Esophagus muscularis mucosa (tissue), 3 donors: ENCODE results near the gene ENOX2.

Source experiments
- CTCF ChIP-seq, 3 experiments: fragments of 200-600 bp in 2 of 3; fragments of 450-650 bp in 1 of 3; sonication (generic) in 2 of 3; IDR thresholded peaks; one replicate each; pipeline ENCODE4 v1.5.1; 2017 to 2019; ENCODE audit warnings: antibody characterized with exemption in 3 of 3, mild to moderate bottlenecking in 2 of 3, moderate library complexity in 1 of 3
- POLR2A ChIP-seq: fragments of 450-650 bp; IDR thresholded peaks from one replicate; pipeline ENCODE4 v1.6.1; 2017; ENCODE audit warnings: antibody characterized with exemption, moderate library complexity, mild to moderate bottlenecking, low read depth

GRCh38 chrX:130775849-130776248 lies 127.2 kb downstream of the ENOX2 start:
- TF ChIP-seq CTCF (IDR thresholded peaks at IDR 0.05) (no peak), POLR2A (no peak)
